SH-SY5Y (cell line): ENCODE data around the gene HMCN1.

Experiments
- GATA2 ChIP-seq: IDR thresholded peaks from 2 replicates; pipeline ENCODE4 v1.6.1; 2011; ENCODE audit warnings: mild to moderate bottlenecking, low read depth, low read length
- GATA3 ChIP-seq: IDR thresholded peaks from 2 replicates; pipeline ENCODE4 v1.6.1; 2011; ENCODE audit warnings: low read depth, mild to moderate bottlenecking, low read length, moderate library complexity

DNA sequence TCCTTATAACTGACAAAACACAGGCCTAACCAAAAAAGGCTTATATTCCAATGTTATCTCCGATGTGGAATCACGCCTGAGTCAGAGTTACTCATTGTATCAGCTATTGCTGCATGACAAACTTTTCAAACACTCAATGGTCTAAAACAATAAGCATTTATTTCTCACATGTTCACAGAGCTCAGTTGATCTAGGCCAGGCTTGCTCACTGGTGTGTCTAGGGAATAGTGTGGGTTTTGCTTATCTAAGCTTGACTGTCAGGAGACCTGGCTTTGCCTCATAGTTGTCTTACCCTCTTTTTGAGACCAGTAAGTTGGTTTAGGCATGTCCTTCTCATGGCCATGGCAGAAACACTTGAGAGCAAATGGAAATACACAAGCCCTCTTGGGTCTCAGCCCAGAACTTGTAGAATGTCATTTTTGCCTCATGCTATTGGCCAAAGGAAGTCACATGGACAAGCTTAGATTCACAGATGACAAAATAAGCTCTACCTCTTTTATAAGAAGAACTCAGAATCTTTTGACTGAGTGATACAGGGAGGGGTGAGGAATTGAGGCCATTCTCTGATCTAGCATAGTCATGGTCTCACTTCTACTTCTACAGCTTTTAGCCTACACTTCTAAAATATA, 130.8 kb downstream of the HMCN1 start:
- TF ChIP-seq GATA2 = no peak
- no peak for TF ChIP-seq GATA3
